Activated T-cell treated with anti-CD3 and anti-CD28 coated beads, Interleukin-2, amount 50 U/mL, for 72 hours (primary cell): Measurements from ENCODE around the gene EMCN. TPM values are rescaled to one million over a fixed set of nuclear protein-coding genes. Genes with fewer than 3 reads are reported as not detected.
A peak's percentile ranks its signal among the peaks of the same experiment; 100 is the strongest.

Source experiments
- ATAC-seq, 2 donors: fragments of 150-1000 bp; cut with Tn5 transposase; replicated peaks in 1 of 2; 2 replicates each; pipeline ENCODE4 v1.10.0; 2021; ENCODE audit warnings: moderate library complexity in 2 of 2, mild to moderate bottlenecking in 1 of 2
- DNase-seq, 2 donors: peaks; one replicate each; pipeline ENCODE4 v3.0.0; 2021 to 2022; ENCODE audit warnings: mixed read lengths in 1 of 2
- H3K27ac Mint-ChIP-seq: one replicate; pipeline ENCODE4 v1.8.0; 2022; ENCODE audit warnings: mild to moderate bottlenecking, moderate library complexity, mixed read lengths
- H3K27me3 Mint-ChIP-seq: one replicate; pipeline ENCODE4 v1.8.0; 2022; ENCODE audit warnings: low read depth, mixed read lengths
- H3K36me3 Mint-ChIP-seq, 2 donors: one replicate each; pipeline ENCODE4 v1.8.0; 2022; ENCODE audit warnings: mixed read lengths in 2 of 2, mild to moderate bottlenecking in 1 of 2; ENCODE audit not compliant: insufficient read depth in 2 of 2
- H3K4me1 Mint-ChIP-seq: one replicate; pipeline ENCODE4 v1.8.0; 2022; ENCODE audit warnings: low read depth, mixed read lengths
- H3K4me3 Mint-ChIP-seq, 2 donors: one replicate each; pipeline ENCODE4 v1.8.0; 2022; ENCODE audit warnings: mild to moderate bottlenecking in 2 of 2, mixed read lengths in 2 of 2, moderate library complexity in 2 of 2
- H3K9me3 Mint-ChIP-seq, 2 donors: one replicate each; pipeline ENCODE4 v1.8.0; 2022; ENCODE audit warnings: mixed read lengths in 2 of 2
- total RNA-seq, 2 donors: library from RNA; stranded (reverse); gene quantifications; one replicate each; pipeline ENCODE4 v1.2.3, GENCODE V29; 2022

EMCN gene
- total RNA-seq, 2 donors from 2014 or later = not detected

- Mint-ChIP-seq H3K4me3 (no peak overlapping the region), H3K36me3 (no peaks in the 10 kb centered on the region), H3K27ac (no peak overlapping the region), H3K27me3 (peaks cover 28% of the 10 kb centered on the region), H3K4me1 (no peaks in the 10 kb centered on the region), H3K9me3 (no peaks in the 10 kb centered on the region)
- ATAC-seq (no peak), DNase-seq (no peak)
Observed at GRCh38 chr4:100516225-100516624, 1.6 kb downstream of the EMCN start.

GRCh38 chr4:100511896-100512295 lies 5.9 kb downstream of the EMCN start:
- ATAC-seq (no peak), DNase-seq (no peak)
- Mint-ChIP-seq H3K4me1 (no peaks in the 10 kb centered on the region), H3K9me3 (no peaks in the 10 kb centered on the region), H3K27me3 (peaks cover 10% of the 10 kb centered on the region), H3K36me3 (no peaks in the 10 kb centered on the region), H3K27ac (no peak overlapping the region), H3K4me3 (no peak overlapping the region)

GRCh38 chr4:100510551-100510950 lies 7.3 kb downstream of the EMCN start:
- ATAC-seq (no peak), DNase-seq (no peak)
- Mint-ChIP-seq H3K9me3 (no peaks in the 10 kb centered on the region), H3K27ac (no peak overlapping the region), H3K4me1 (no peaks in the 10 kb centered on the region), H3K4me3 (no peak overlapping the region), H3K27me3 (peaks cover 2% of the 10 kb centered on the region), H3K36me3 (no peaks in the 10 kb centered on the region)

GRCh38 chr4:100509386-100509785 lies 8.4 kb downstream of the EMCN start:
- Mint-ChIP-seq H3K36me3 (no peaks in the 10 kb centered on the region), H3K27me3 (no peaks in the 10 kb centered on the region), H3K4me1 (no peaks in the 10 kb centered on the region), H3K9me3 (no peaks in the 10 kb centered on the region), H3K27ac (no peak overlapping the region), H3K4me3 (no peak overlapping the region)
- DNase-seq (no peak), ATAC-seq (no peak)

GRCh38 chr4:100508691-100509090 lies 9.1 kb downstream of the EMCN start:
- H3K36me3 Mint-ChIP-seq = no peaks in the 10 kb centered on the region
- H3K27ac Mint-ChIP-seq = no peak overlapping the region
- no peaks in the 10 kb centered on the region for H3K9me3 Mint-ChIP-seq
- ATAC-seq = no peak
- DNase-seq = no peak
- H3K4me1 Mint-ChIP-seq = no peaks in the 10 kb centered on the region
- no peaks in the 10 kb centered on the region for H3K27me3 Mint-ChIP-seq
- H3K4me3 Mint-ChIP-seq = no peak overlapping the region

- no peak overlapping the region for H3K27ac Mint-ChIP-seq
- ATAC-seq = no peak
- H3K36me3 Mint-ChIP-seq = no peaks in the 10 kb centered on the region
- H3K27me3 Mint-ChIP-seq = no peaks in the 10 kb centered on the region
- no peak overlapping the region for H3K4me3 Mint-ChIP-seq
- H3K9me3 Mint-ChIP-seq = no peaks in the 10 kb centered on the region
- no peak for DNase-seq
- H3K4me1 Mint-ChIP-seq = no peaks in the 10 kb centered on the region
Observed at GRCh38 chr4:100504086-100504874, 13.5 kb downstream of the EMCN start.

GRCh38 chr4:100497791-100498190 lies 20.0 kb downstream of the EMCN start:
- H3K4me1 Mint-ChIP-seq = no peaks in the 10 kb centered on the region
- H3K27ac Mint-ChIP-seq = no peak overlapping the region
- ATAC-seq (no peak), DNase-seq (no peak)
- H3K4me3 Mint-ChIP-seq = no peak overlapping the region
- H3K36me3 Mint-ChIP-seq = no peaks in the 10 kb centered on the region
- H3K9me3 Mint-ChIP-seq = no peaks in the 10 kb centered on the region
- H3K27me3 Mint-ChIP-seq = no peaks in the 10 kb centered on the region

- no peak for DNase-seq
- Mint-ChIP-seq H3K27me3 (no peaks in the 10 kb centered on the region), H3K9me3 (peaks cover 4 to 6% of the 10 kb centered on the region in 2 donors), H3K36me3 (peaks cover 2 to 5% of the 10 kb centered on the region in 2 donors), H3K27ac (no peak overlapping the region), H3K4me3 (no peak overlapping the region), H3K4me1 (no peaks in the 10 kb centered on the region)
- no peak for ATAC-seq
Observed at GRCh38 chr4:100495074-100495473, 22.7 kb downstream of the EMCN start.

GRCh38 chr4:100494166-100494565 lies 23.7 kb downstream of the EMCN start:
- Mint-ChIP-seq H3K27ac (no peak overlapping the region), H3K27me3 (no peaks in the 10 kb centered on the region), H3K36me3 (peaks cover 2 to 5% of the 10 kb centered on the region in 2 donors), H3K9me3 (peaks cover 4 to 6% of the 10 kb centered on the region in 2 donors), H3K4me3 (no peak overlapping the region), H3K4me1 (no peaks in the 10 kb centered on the region)
- no peak for ATAC-seq
- DNase-seq = no peak

- Mint-ChIP-seq H3K27me3 (no peaks in the 10 kb centered on the region), H3K36me3 (peaks cover 2 to 5% of the 10 kb centered on the region in 2 donors), H3K27ac (no peak overlapping the region), H3K4me3 (no peak overlapping the region), H3K9me3 (peaks cover 4 to 6% of the 10 kb centered on the region in 2 donors), H3K4me1 (no peaks in the 10 kb centered on the region)
- DNase-seq (no peak), ATAC-seq (no peak)
Observed at GRCh38 chr4:100493756-100494155, 24.1 kb downstream of the EMCN start.

- Mint-ChIP-seq H3K27ac (peak overlapping the region; percentile 46), H3K27me3 (no peaks in the 10 kb centered on the region), H3K4me3 (no peak overlapping the region), H3K9me3 (peaks cover 4 to 6% of the 10 kb centered on the region in 2 donors), H3K4me1 (no peaks in the 10 kb centered on the region), H3K36me3 (peaks cover 2 to 5% of the 10 kb centered on the region in 2 donors)
- DNase-seq (no peak), ATAC-seq (no peak)
Observed at GRCh38 chr4:100492129-100492528, 25.7 kb downstream of the EMCN start.

- no peaks in the 10 kb centered on the region for H3K4me1 Mint-ChIP-seq
- peaks cover 4 to 6% of the 10 kb centered on the region in 2 donors for H3K9me3 Mint-ChIP-seq
- DNase-seq = no peak
- ATAC-seq = no peak
- no peak overlapping the region for H3K27ac Mint-ChIP-seq
- H3K4me3 Mint-ChIP-seq = no peak overlapping the region
- H3K36me3 Mint-ChIP-seq = peaks cover 2 to 5% of the 10 kb centered on the region in 2 donors
- H3K27me3 Mint-ChIP-seq = no peaks in the 10 kb centered on the region
Observed at GRCh38 chr4:100489305-100489704, 28.5 kb downstream of the EMCN start.

- DNase-seq = no peak
- Mint-ChIP-seq H3K36me3 (no peaks in the 10 kb centered on the region), H3K27me3 (no peaks in the 10 kb centered on the region), H3K9me3 (peaks cover 0 to 1% of the 10 kb centered on the region in 2 donors), H3K4me3 (no peak overlapping the region), H3K4me1 (no peaks in the 10 kb centered on the region), H3K27ac (no peak overlapping the region)
- ATAC-seq = no peak
Observed at GRCh38 chr4:100486496-100486895, 31.3 kb downstream of the EMCN start.

GRCh38 chr4:100483796-100484195 lies 34.0 kb downstream of the EMCN start:
- no peak overlapping the region for H3K27ac Mint-ChIP-seq
- H3K36me3 Mint-ChIP-seq = no peaks in the 10 kb centered on the region
- DNase-seq = no peak
- H3K9me3 Mint-ChIP-seq = no peaks in the 10 kb centered on the region
- no peak for ATAC-seq
- no peak overlapping the region for H3K4me3 Mint-ChIP-seq
- no peaks in the 10 kb centered on the region for H3K27me3 Mint-ChIP-seq
- no peaks in the 10 kb centered on the region for H3K4me1 Mint-ChIP-seq
